Measurements from ENCODE around the gene VIPR1.

The VIPR1 gene

DNA sequence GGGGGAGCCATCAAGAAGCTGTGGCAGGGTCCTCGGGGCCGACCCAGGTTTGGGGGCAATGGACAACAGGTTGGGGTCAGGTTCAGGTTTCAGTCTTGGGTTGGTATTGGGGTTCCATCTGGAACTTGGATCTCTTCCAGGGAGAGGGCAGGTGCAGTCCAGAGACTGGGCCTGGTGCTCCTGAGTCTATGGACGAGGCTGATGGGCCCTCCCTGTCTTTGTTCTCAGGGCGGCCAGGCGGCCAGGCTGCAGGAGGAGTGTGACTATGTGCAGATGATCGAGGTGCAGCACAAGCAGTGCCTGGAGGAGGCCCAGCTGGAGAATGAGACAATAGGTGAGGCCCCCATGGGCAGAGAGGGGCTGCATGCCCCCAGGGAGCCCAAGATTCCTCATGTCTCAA lies 11.1 kb downstream of the VIPR1 start:
- Histone ChIP-seq H3K4me1 (ENCODE audit: insufficient read depth, low read length, severe bottlenecking) (no peaks in the 10 kb centered on the region), H3K4me2 (ENCODE audit: low read length) (no peak overlapping the region), H3K27me3 (ENCODE audit: insufficient read depth, low read length) (no peaks in the 10 kb centered on the region; the same call in 1 of the 2 replicates), H2AFZ (ENCODE audit: low read length) (no peak overlapping the region), H3K9ac (ENCODE audit: low read length) (no peak overlapping the region), H3K27ac (ENCODE audit: low read depth, low read length, poor library complexity, severe bottlenecking) (no peak overlapping the region), H3K9me2 (ENCODE audit: low read depth, low read length) (no peaks in the 10 kb centered on the region), H3K79me2 (ENCODE audit: insufficient read depth, low read length) (no peaks in the 10 kb centered on the region), H4K20me1 (ENCODE audit: insufficient read depth, low read length) (no peaks in the 10 kb centered on the region), H3K36me3 (ENCODE audit: insufficient read depth, low read length) (no peaks in the 10 kb centered on the region), H3K9me3 (ENCODE audit: low read length) (no peaks in the 10 kb centered on the region), H3F3A (ENCODE audit: insufficient read depth, low read length) (no peaks in the 10 kb centered on the region), H3K4me3 (ENCODE audit: low read depth, low read length, poor library complexity, severe bottlenecking) (no peak overlapping the region)
- TF ChIP-seq, protein P1, sequence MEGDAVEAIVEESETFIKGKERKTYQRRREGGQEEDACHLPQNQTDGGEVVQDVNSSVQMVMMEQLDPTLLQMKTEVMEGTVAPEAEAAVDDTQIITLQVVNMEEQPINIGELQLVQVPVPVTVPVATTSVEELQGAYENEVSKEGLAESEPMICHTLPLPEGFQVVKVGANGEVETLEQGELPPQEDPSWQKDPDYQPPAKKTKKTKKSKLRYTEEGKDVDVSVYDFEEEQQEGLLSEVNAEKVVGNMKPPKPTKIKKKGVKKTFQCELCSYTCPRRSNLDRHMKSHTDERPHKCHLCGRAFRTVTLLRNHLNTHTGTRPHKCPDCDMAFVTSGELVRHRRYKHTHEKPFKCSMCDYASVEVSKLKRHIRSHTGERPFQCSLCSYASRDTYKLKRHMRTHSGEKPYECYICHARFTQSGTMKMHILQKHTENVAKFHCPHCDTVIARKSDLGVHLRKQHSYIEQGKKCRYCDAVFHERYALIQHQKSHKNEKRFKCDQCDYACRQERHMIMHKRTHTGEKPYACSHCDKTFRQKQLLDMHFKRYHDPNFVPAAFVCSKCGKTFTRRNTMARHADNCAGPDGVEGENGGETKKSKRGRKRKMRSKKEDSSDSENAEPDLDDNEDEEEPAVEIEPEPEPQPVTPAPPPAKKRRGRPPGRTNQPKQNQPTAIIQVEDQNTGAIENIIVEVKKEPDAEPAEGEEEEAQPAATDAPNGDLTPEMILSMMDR (IDR thresholded peaks at IDR 0.05; ENCODE audit: low read length) = no peak
- no peak for TF ChIP-seq EZH2 (IDR thresholded peaks at IDR 0.05; ENCODE audit: borderline replicate concordance, low read length)

DNA sequence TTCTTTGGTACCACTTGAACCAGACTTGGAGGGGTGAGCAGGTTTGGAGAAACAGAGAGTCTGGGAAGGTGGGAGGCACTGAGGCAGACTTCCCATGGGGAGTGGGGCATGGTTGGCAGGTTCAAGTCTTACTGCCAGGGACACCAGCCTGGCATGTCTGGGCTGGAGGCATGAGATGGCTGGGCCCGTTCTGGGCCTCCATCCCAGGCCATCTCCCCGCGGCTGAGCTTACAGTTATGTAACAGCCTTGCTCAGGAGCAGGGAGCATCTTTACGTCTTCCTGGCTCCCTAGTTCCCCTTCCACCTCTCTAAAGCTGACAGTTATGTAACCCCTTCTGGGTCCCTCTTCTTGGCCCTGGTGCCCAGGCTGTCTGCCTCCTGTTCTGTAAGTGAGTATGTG lies 12.4 kb downstream of the VIPR1 start:
- Histone ChIP-seq H3K27me3 (ENCODE audit: insufficient read depth, low read length) (no peaks in the 10 kb centered on the region; the same call in 1 of the 2 replicates), H3K9me2 (ENCODE audit: low read depth, low read length) (no peaks in the 10 kb centered on the region), H3K9ac (ENCODE audit: low read length) (no peak overlapping the region), H3K27ac (ENCODE audit: low read depth, low read length, poor library complexity, severe bottlenecking) (no peak overlapping the region), H4K20me1 (ENCODE audit: insufficient read depth, low read length) (no peaks in the 10 kb centered on the region), H3K79me2 (ENCODE audit: insufficient read depth, low read length) (no peaks in the 10 kb centered on the region), H3K9me3 (ENCODE audit: low read length) (no peaks in the 10 kb centered on the region), H3K4me1 (ENCODE audit: insufficient read depth, low read length, severe bottlenecking) (no peaks in the 10 kb centered on the region), H3F3A (ENCODE audit: insufficient read depth, low read length) (no peaks in the 10 kb centered on the region), H3K36me3 (ENCODE audit: insufficient read depth, low read length) (no peaks in the 10 kb centered on the region), H2AFZ (ENCODE audit: low read length) (no peak overlapping the region), H3K4me3 (ENCODE audit: low read depth, low read length, poor library complexity, severe bottlenecking) (no peak overlapping the region), H3K4me2 (ENCODE audit: low read length) (no peak overlapping the region)
- no peak for TF ChIP-seq EZH2 (IDR thresholded peaks at IDR 0.05; ENCODE audit: borderline replicate concordance, low read length)
- TF ChIP-seq, protein P1 (IDR thresholded peaks at IDR 0.05; ENCODE audit: low read length) = no peak

DNA sequence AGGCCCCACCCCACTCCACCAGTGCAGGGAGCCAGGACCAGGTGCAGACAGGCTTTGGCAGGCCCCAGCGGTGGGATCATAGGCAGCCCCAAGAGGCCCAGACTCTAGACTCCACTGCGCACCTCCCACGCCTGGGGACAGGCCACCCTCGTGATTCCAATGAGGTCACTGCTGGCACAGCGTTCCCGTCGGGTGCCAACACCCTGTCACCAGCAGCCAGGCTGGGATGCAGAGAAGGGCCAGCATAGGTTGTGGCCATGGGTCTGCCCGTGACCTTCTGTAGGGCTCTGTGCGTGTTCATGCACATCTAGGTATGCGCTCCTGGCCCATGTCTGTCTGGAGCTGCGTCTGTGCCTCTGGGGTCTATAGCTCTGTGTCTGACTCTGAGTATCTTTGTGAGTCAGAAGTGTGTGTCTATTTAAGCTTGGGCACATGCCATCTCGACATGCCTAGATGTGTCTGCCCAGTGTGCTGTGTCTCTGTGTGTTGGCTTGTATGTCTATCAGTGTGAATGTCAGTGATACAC lies 13.0 kb downstream of the VIPR1 start:
- Histone ChIP-seq H3K27ac (ENCODE audit: low read depth, low read length, poor library complexity, severe bottlenecking) (no peak overlapping the region), H3K9ac (ENCODE audit: low read length) (no peak overlapping the region), H3K4me1 (ENCODE audit: insufficient read depth, low read length, severe bottlenecking) (no peaks in the 10 kb centered on the region), H3K79me2 (ENCODE audit: insufficient read depth, low read length) (no peaks in the 10 kb centered on the region), H3K9me3 (ENCODE audit: low read length) (no peaks in the 10 kb centered on the region), H3K36me3 (ENCODE audit: insufficient read depth, low read length) (no peaks in the 10 kb centered on the region), H3K27me3 (ENCODE audit: insufficient read depth, low read length) (no peaks in the 10 kb centered on the region), H3F3A (ENCODE audit: insufficient read depth, low read length) (no peaks in the 10 kb centered on the region), H3K4me3 (ENCODE audit: low read depth, low read length, poor library complexity, severe bottlenecking) (no peak overlapping the region), H3K9me2 (ENCODE audit: low read depth, low read length) (no peaks in the 10 kb centered on the region), H2AFZ (ENCODE audit: low read length) (no peak overlapping the region), H4K20me1 (ENCODE audit: insufficient read depth, low read length) (no peaks in the 10 kb centered on the region), H3K4me2 (ENCODE audit: low read length) (no peak overlapping the region)
- TF ChIP-seq EZH2 (IDR thresholded peaks at IDR 0.05; ENCODE audit: borderline replicate concordance, low read length) = no peak
- TF ChIP-seq, protein P1 (IDR thresholded peaks at IDR 0.05; ENCODE audit: low read length) = no peak
